Trophoblast cell (in vitro differentiated cells and primary cell): ENCODE data around the gene ACTL8.

Source experiments
- DNase-seq, 2 donors: peaks; one replicate each; pipeline ENCODE4 v3.0.0-alpha.2; 2016
- H2AFZ ChIP-seq: 2 replicates; pipeline ENCODE4 v1.6.1; 2013; ENCODE audit warnings: low read length, moderate library complexity, mild to moderate bottlenecking; ENCODE audit not compliant: insufficient read depth, poor library complexity
- H2AK5ac ChIP-seq: 2 replicates; pipeline ENCODE4 v1.6.1; 2013; ENCODE audit warnings: mild to moderate bottlenecking, low read length
- H2BK120ac ChIP-seq: 2 replicates; pipeline ENCODE4 v1.6.1; 2013; ENCODE audit warnings: low read length, mild to moderate bottlenecking, moderate library complexity; ENCODE audit not compliant: insufficient read depth, poor library complexity
- H2BK12ac ChIP-seq: 2 replicates; pipeline ENCODE4 v1.6.1; 2013; ENCODE audit warnings: mild to moderate bottlenecking, low read length, moderate library complexity
- H2BK5ac ChIP-seq: 2 replicates; pipeline ENCODE4 v1.6.1; 2013; ENCODE audit warnings: low read length, low read depth, moderate library complexity, mild to moderate bottlenecking; ENCODE audit not compliant: poor library complexity
- H3K14ac ChIP-seq: 2 replicates; pipeline ENCODE4 v1.6.1; 2013; ENCODE audit warnings: mild to moderate bottlenecking, low read length
- H3K18ac ChIP-seq: 2 replicates; pipeline ENCODE4 v1.6.1; 2013; ENCODE audit warnings: mild to moderate bottlenecking, low read length
- H3K23ac ChIP-seq: 2 replicates; pipeline ENCODE4 v1.6.1; 2013; ENCODE audit warnings: low read length
- H3K27ac ChIP-seq: 2 replicates; pipeline ENCODE4 v1.5.1; 2013; ENCODE audit warnings: low read depth, mild to moderate bottlenecking, inconsistent platforms, low read length, moderate library complexity
- H3K27me3 ChIP-seq: 2 replicates; pipeline ENCODE4 v1.6.1; 2013; ENCODE audit warnings: inconsistent platforms, mild to moderate bottlenecking, low read length, moderate library complexity; ENCODE audit not compliant: insufficient read depth
- H3K36me3 ChIP-seq, 2 experiments: 1 replicate in 1 of 2; 2 replicates in 1 of 2; pipeline ENCODE4 v1.6.1; 2013; ENCODE audit warnings: low read length in 2 of 2, mild to moderate bottlenecking in 2 of 2, moderate library complexity in 1 of 2; ENCODE audit not compliant: insufficient read depth in 2 of 2, control insufficient read depth in 1 of 2
- H3K4ac ChIP-seq: 2 replicates; pipeline ENCODE4 v1.6.1; 2013; ENCODE audit warnings: low read depth, mild to moderate bottlenecking, low read length, moderate library complexity
- H3K4me1 ChIP-seq, 2 experiments: 1 replicate in 1 of 2; 2 replicates in 1 of 2; pipeline ENCODE4 v1.6.1; 2013; ENCODE audit warnings: low read length in 2 of 2, mild to moderate bottlenecking in 2 of 2, moderate library complexity in 1 of 2; ENCODE audit not compliant: insufficient read depth in 2 of 2, control insufficient read depth in 1 of 2
- H3K4me2 ChIP-seq: 2 replicates; pipeline ENCODE4 v1.6.1; 2013; ENCODE audit warnings: inconsistent platforms, mild to moderate bottlenecking, low read length, moderate library complexity
- H3K4me3 ChIP-seq: 2 replicates; pipeline ENCODE4 v1.5.1; 2013; ENCODE audit warnings: mild to moderate bottlenecking, low read depth, low read length, inconsistent platforms
- H3K79me1 ChIP-seq: one replicate; pipeline ENCODE4 v1.6.1; 2013; ENCODE audit warnings: low read length
- H3K79me2 ChIP-seq: 2 replicates; pipeline ENCODE4 v1.6.1; 2013; ENCODE audit warnings: low read length, mild to moderate bottlenecking; ENCODE audit not compliant: control insufficient read depth, insufficient read depth, poor library complexity
- H3K9ac ChIP-seq: 2 replicates; pipeline ENCODE4 v1.6.1; 2013; ENCODE audit warnings: mild to moderate bottlenecking, low read length
- H3K9me3 ChIP-seq: 2 replicates; pipeline ENCODE4 v1.6.1; 2013; ENCODE audit warnings: low read depth, mild to moderate bottlenecking, control low read depth, inconsistent platforms, low read length; ENCODE audit not compliant: insufficient read depth
- H4K12ac ChIP-seq: 2 replicates; pipeline ENCODE4 v1.6.1; 2013; ENCODE audit warnings: low read depth, mild to moderate bottlenecking, low read length, moderate library complexity
- H4K8ac ChIP-seq: 2 replicates; pipeline ENCODE4 v1.6.1; 2013; ENCODE audit warnings: low read depth, mild to moderate bottlenecking, low read length, moderate library complexity
- H4K91ac ChIP-seq: one replicate; pipeline ENCODE4 v1.6.1; 2013; ENCODE audit warnings: low read depth, mild to moderate bottlenecking, low read length, moderate library complexity
- WGBS: extraction: QIAGEN DNeasy Blood & Tissue Kit; methylation state at CpG from one replicate; pipeline ENCODE4 v1.1.7; 2013; ENCODE audit warnings: missing lambda C conversion rate; ENCODE audit not compliant: insufficient read length, insufficient coverage; ENCODE audit errors: extremely low coverage; 5-methylcytosine and 5-hydroxymethylcytosine counted together

The ACTL8 gene

DNA sequence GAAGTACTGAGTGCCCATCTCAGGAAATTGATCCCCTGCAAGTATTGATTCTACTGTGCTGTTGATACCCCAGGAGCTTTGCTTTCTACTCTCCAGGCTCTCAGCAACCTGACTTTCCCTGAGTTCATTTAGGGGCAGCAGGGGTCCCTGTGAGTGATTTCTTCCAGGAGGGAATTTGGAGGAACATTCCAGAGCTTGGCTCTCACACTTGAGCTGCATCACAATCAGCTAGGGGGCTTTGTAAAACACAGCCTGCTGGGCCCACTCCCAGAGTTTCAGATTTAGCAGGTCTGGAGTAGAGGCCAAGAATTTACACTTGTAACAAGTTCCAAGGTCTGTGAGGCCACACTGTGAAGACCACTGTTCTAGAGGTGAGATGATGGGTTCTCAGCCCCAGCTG is 16.1 kb upstream of the ACTL8 start:
- Histone ChIP-seq H2BK120ac (no peak overlapping the region), H3K18ac (no peak overlapping the region), H2BK5ac (no peak overlapping the region), H3K27ac (no peak overlapping the region), H4K8ac (no peak overlapping the region), H3K4ac (no peak overlapping the region), H3K14ac (no peak overlapping the region), H3K23ac (no peak overlapping the region), H2AFZ (no peak overlapping the region), H4K12ac (no peak overlapping the region), H3K4me1 (no peaks in the 10 kb centered on the region), H3K9ac (no peak overlapping the region), H2BK12ac (no peak overlapping the region), H3K27me3 (no peaks in the 10 kb centered on the region), H2AK5ac (no peak overlapping the region), H3K79me1 (no peaks in the 10 kb centered on the region), H4K91ac (no peak overlapping the region), H3K9me3 (peaks cover 2% of the 10 kb centered on the region), H3K36me3 (no peaks in the 10 kb centered on the region), H3K4me2 (no peak overlapping the region), H3K79me2 (no peaks in the 10 kb centered on the region), H3K4me3 (no peak overlapping the region)
- DNase-seq, result no peak

DNA sequence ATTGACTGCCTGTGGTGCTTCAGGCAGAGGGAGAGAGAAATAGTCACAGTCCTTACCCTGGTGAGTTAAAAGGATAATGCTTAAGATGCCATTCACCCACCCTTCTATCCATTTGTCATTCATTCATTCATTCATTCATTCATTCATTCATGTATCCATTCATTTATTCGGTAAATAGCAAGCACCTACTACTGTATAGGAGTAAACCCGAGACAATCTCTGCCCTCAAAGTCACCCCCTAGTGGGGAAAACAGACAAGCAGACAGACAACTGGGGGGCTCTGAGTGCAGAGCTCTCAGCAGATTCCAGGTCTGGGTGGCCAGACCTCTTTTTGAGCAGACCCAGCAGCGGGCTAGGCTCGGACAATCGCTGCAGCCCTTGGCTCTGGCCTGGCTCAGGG is 14.1 kb upstream of the ACTL8 start:
- no peak overlapping the region for H3K23ac ChIP-seq
- H3K27me3 ChIP-seq, result no peaks in the 10 kb centered on the region
- no peak overlapping the region for H3K4ac ChIP-seq
- no peaks in the 10 kb centered on the region for H3K79me1 ChIP-seq
- no peak overlapping the region for H4K8ac ChIP-seq
- H3K36me3 ChIP-seq, result no peaks in the 10 kb centered on the region
- no peak overlapping the region for H3K27ac ChIP-seq
- H3K79me2 ChIP-seq, result no peaks in the 10 kb centered on the region
- no peak overlapping the region for H2BK5ac ChIP-seq
- no peaks in the 10 kb centered on the region for H3K4me1 ChIP-seq
- H3K14ac ChIP-seq, result no peak overlapping the region
- H4K91ac ChIP-seq, result no peak overlapping the region
- no peak overlapping the region for H2AFZ ChIP-seq
- no peaks in the 10 kb centered on the region for H3K9me3 ChIP-seq
- no peak overlapping the region for H2BK120ac ChIP-seq
- H4K12ac ChIP-seq, result no peak overlapping the region
- H3K18ac ChIP-seq, result no peak overlapping the region
- DNase-seq, result no peak
- WGBS, result no CpG with 5 or more reads among the region's 5 CpGs
- H2AK5ac ChIP-seq, result no peak overlapping the region
- H3K9ac ChIP-seq, result no peak overlapping the region
- H3K4me2 ChIP-seq, result no peak overlapping the region
- no peak overlapping the region for H2BK12ac ChIP-seq
- no peak overlapping the region for H3K4me3 ChIP-seq

DNA sequence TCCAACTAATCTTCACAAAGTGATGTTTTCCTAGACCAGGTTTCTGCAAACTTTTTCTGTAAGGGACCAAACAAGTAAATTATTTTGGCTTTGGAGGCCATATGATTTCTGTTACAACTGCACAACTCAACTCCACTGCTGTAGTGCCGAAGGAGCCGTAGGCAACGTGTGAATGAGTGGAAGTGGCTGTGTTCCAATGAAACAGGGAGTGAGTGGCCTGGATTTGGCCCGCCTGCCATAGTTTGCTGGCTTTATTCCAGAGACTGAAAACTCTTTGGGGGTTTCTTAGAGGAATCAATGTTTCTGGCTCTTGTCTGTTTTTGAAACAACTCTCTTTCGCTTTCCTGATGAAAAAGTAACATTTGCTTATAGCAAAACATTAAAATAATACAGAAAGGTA is 12.6 kb upstream of the ACTL8 start:
- Histone ChIP-seq H4K12ac (no peak overlapping the region), H3K4me2 (no peak overlapping the region), H3K36me3 (no peaks in the 10 kb centered on the region), H2AFZ (no peak overlapping the region), H3K27me3 (no peaks in the 10 kb centered on the region), H3K4me1 (no peaks in the 10 kb centered on the region), H3K14ac (no peak overlapping the region), H2BK120ac (no peak overlapping the region), H3K4ac (no peak overlapping the region), H4K8ac (no peak overlapping the region), H2BK5ac (no peak overlapping the region), H3K18ac (no peak overlapping the region), H3K79me2 (no peaks in the 10 kb centered on the region), H4K91ac (no peak overlapping the region), H3K23ac (no peak overlapping the region), H3K9me3 (no peaks in the 10 kb centered on the region), H3K27ac (no peak overlapping the region), H3K4me3 (no peak overlapping the region), H3K79me1 (no peaks in the 10 kb centered on the region), H2BK12ac (no peak overlapping the region), H2AK5ac (no peak overlapping the region), H3K9ac (no peak overlapping the region)
- no CpG with 5 or more reads among the region's 5 CpGs for WGBS
- no peak for DNase-seq

DNA sequence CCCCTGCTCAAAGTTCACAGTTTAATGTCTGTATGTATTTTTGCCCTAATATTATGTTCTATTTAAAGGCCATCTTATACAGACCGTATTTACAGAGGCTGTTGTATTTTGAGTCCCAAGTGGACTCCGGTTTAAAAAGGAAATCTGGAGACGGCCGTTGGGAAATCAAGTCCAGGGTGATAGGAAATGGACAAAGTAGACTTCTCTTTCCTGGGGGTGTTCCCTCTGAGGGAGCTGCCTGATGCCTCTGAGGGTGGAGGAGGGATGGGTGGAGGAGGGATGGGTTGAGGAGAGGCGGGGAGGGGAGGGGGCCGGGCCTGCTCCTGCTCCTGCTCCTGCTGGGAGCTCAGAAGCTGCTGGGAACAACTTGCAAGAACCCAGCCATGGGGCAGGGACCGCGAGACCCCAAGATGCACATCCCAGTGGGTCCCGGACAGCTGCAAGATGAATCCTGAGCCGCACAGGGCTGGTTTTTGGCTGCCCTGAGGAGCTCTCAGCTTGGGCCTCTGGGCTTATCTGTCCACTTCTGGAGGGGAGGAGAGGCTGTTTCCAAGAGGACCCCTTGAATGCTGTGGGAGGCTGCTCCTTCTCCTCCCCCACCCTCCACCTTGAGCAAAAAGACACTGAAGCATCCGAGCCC is 12.0 kb upstream of the ACTL8 start:
- no peak overlapping the region for H3K4me2 ChIP-seq

More for the DNA sequence above, 12.0 kb upstream of the ACTL8 start:
- H3K4ac ChIP-seq, result no peak overlapping the region
- H3K9me3 ChIP-seq, result no peaks in the 10 kb centered on the region
- H3K14ac ChIP-seq, result no peak overlapping the region
- H3K4me1 ChIP-seq, result no peaks in the 10 kb centered on the region
- no peaks in the 10 kb centered on the region for H3K27me3 ChIP-seq
- no peak overlapping the region for H3K9ac ChIP-seq
- no peak overlapping the region for H2BK5ac ChIP-seq
- H4K91ac ChIP-seq, result no peak overlapping the region
- H3K79me2 ChIP-seq, result no peaks in the 10 kb centered on the region
- DNase-seq, result no peak
- WGBS, result no CpG with 5 or more reads among the region's 11 CpGs
- no peak overlapping the region for H2BK120ac ChIP-seq
- no peak overlapping the region for H2BK12ac ChIP-seq
- no peak overlapping the region for H2AK5ac ChIP-seq
- H3K4me3 ChIP-seq, result no peak overlapping the region
- no peak overlapping the region for H3K18ac ChIP-seq
- no peaks in the 10 kb centered on the region for H3K36me3 ChIP-seq
- no peaks in the 10 kb centered on the region for H3K79me1 ChIP-seq
- H4K12ac ChIP-seq, result no peak overlapping the region
- no peak overlapping the region for H2AFZ ChIP-seq
- no peak overlapping the region for H3K27ac ChIP-seq
- no peak overlapping the region for H3K23ac ChIP-seq
- H4K8ac ChIP-seq, result no peak overlapping the region
